AG04450 (cell line): Measurements from ENCODE around the gene FSTL4. TPM values are rescaled to one million over a fixed set of nuclear protein-coding genes. Genes with fewer than 3 reads are reported as not detected.

Experiments used
- CTCF ChIA-PET: fragments of 300-600, 350-600 bp; formaldehyde crosslinking; extraction: SDS; loops from one replicate; lab custom pipeline; 2022; ENCODE audit warnings: antibody characterized with exemption, inconsistent platforms; lab: Charles Lee
- POLR2A ChIA-PET: fragments of 350-600 bp; formaldehyde crosslinking; extraction: SDS; loops from one replicate; lab custom pipeline; 2021; ENCODE audit warnings: antibody characterized with exemption, inconsistent platforms; lab: Yijun Ruan, JAX
- DNase-seq: peaks from one replicate; pipeline ENCODE4 v3.0.0-alpha.2; 2011; ENCODE audit warnings: low read depth, low spot score
- H3K27ac ChIP-seq: one replicate; pipeline ENCODE4 v1.5.1; 2012; ENCODE audit warnings: low read depth, low read length, control low read depth
- H3K27me3 ChIP-seq: one replicate; pipeline ENCODE4 v1.6.0; 2012; ENCODE audit warnings: low read length; ENCODE audit not compliant: control insufficient read depth, insufficient read depth
- H3K4me3 ChIP-seq: 2 replicates; pipeline ENCODE4 v1.5.1; 2011; ENCODE audit warnings: mild to moderate bottlenecking, low read depth, low read length, control low read depth
- H3K9me3 ChIP-seq: 2 replicates; pipeline ENCODE4 v1.5.1; 2012; ENCODE audit warnings: low read length; ENCODE audit not compliant: control insufficient read depth, insufficient read depth
- polyA plus RNA-seq: library from polyadenylated mRNA; depleted of rRNA; stranded (reverse); fragments of >200 nt; gene quantifications from 2 replicates; pipeline ENCODE4 v1.2.3, GENCODE V29; 2011
- TF ChIP-seq, protein P1 (sequence below): IDR thresholded peaks from 2 replicates; pipeline ENCODE4 v1.5.1; 2011; ENCODE audit warnings: low read depth, low read length, control low read depth, inconsistent platforms

FSTL4 gene
- polyA plus RNA-seq, 1 experiment: 0.11 TPM

DNA sequence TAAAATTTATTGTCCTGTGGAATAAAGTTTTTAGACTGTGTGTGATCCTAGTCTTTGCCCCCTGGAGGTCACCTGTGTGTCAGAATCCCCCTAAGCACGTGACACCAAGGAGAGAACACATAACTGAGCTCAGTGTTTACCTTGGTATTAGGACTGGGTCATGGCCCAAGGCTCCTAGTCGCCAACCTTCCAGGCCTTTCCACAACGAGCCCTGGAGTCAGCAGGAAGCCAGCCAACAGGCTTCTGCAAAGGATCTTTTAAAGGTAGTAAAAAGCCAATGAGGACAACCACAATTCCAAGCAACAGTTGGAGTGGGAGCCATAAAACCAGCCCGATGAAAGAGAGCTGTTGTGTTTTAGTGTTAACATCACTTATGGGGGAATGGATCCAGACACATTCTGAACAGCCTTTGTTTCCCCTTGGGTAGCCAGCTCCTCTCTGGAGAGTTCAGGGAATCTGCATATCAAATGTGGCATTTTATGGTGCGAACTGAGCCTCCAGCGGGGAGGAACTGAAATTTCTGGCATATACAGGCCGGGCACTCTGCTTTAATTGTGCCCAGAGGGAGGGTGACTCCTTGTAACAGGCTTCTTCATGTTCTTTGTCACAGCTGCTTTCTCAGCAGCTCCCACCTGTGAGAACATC is 239.9 kb downstream of the FSTL4 start:
- Histone ChIP-seq H3K4me3 (no peak overlapping the region), H3K27ac (no peak overlapping the region), H3K9me3 (peaks cover 7% of the 10 kb centered on the region), H3K27me3 (peaks cover 8% of the 10 kb centered on the region)
- ChIA-PET POLR2A (no interaction called here), CTCF (no interaction called here)
- TF ChIP-seq, protein P1, sequence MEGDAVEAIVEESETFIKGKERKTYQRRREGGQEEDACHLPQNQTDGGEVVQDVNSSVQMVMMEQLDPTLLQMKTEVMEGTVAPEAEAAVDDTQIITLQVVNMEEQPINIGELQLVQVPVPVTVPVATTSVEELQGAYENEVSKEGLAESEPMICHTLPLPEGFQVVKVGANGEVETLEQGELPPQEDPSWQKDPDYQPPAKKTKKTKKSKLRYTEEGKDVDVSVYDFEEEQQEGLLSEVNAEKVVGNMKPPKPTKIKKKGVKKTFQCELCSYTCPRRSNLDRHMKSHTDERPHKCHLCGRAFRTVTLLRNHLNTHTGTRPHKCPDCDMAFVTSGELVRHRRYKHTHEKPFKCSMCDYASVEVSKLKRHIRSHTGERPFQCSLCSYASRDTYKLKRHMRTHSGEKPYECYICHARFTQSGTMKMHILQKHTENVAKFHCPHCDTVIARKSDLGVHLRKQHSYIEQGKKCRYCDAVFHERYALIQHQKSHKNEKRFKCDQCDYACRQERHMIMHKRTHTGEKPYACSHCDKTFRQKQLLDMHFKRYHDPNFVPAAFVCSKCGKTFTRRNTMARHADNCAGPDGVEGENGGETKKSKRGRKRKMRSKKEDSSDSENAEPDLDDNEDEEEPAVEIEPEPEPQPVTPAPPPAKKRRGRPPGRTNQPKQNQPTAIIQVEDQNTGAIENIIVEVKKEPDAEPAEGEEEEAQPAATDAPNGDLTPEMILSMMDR: no peak
- no peak for DNase-seq

DNA sequence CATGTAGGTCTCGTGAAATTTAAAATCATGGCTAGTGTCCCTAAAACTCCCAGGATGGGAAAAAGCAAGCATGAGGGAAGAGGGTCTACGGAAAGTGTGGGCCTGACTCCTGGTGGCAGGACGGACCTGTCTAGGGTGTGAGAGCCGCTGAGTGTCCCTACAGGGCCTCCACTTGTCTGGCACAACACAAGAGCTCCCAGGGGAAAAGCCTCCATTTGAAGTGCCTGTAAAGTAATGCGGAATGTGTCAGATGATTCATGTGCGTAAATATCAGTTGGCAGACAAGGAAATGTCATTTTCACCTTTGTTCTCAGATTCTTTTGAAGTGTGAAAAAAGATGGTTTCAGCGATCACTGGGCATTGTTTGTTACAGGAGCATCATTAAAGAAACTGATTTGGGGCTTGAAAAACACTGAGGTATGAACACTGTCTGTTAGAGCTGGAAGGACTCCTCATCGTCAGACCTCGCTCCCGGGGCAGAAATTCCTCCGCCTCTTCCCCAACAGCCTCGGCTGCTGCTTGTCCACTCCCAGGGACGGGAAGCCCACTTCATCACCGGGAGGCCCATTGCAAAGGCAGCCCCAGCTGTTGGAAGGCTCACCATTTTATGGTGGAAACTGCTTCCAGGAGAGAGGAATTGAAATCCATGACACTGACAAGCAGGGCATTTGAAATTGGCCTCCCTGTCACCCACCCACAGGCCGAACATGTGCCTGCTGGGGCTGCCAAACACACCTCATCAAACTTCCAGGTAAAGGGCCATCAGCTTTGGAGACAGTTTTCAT is 240.8 kb downstream of the FSTL4 start:
- Histone ChIP-seq H3K27ac (no peak overlapping the region), H3K9me3 (no peaks in the 10 kb centered on the region; the same call in 1 of the 2 replicates), H3K4me3 (no peak overlapping the region), H3K27me3 (peaks cover 8% of the 10 kb centered on the region)
- ChIA-PET POLR2A (no interaction called here), CTCF (no interaction called here)
- TF ChIP-seq, protein P1: no peak
- no peak for DNase-seq

DNA sequence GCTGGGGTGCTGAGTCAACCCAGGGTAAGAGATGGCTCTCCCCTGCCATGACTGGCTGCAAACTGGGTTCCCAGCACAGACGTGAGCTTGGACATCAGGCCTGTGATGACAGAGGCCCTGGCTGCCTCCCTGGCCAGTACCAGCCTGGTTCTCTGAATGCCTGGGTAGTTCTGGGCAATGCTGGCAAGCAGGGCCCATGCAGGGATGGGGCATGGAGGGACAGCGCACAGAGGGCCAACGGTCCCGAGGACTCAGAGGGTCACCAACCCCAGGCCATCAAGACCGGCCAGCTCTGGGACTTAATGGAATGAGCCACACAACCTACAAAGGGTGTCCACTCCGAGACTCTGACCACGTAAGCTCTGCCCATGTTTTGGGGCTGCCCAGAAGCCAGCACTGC is 241.4 kb downstream of the FSTL4 start:
- ChIA-PET CTCF (no interaction called here), POLR2A (no interaction called here)
- H3K4me3 ChIP-seq: no peak overlapping the region
- H3K27ac ChIP-seq: no peak overlapping the region
- H3K9me3 ChIP-seq: no peaks in the 10 kb centered on the region; the same call in 1 of the 2 replicates
- DNase-seq: no peak
- H3K27me3 ChIP-seq: peaks cover 8% of the 10 kb centered on the region
- TF ChIP-seq, protein P1: no peak

DNA sequence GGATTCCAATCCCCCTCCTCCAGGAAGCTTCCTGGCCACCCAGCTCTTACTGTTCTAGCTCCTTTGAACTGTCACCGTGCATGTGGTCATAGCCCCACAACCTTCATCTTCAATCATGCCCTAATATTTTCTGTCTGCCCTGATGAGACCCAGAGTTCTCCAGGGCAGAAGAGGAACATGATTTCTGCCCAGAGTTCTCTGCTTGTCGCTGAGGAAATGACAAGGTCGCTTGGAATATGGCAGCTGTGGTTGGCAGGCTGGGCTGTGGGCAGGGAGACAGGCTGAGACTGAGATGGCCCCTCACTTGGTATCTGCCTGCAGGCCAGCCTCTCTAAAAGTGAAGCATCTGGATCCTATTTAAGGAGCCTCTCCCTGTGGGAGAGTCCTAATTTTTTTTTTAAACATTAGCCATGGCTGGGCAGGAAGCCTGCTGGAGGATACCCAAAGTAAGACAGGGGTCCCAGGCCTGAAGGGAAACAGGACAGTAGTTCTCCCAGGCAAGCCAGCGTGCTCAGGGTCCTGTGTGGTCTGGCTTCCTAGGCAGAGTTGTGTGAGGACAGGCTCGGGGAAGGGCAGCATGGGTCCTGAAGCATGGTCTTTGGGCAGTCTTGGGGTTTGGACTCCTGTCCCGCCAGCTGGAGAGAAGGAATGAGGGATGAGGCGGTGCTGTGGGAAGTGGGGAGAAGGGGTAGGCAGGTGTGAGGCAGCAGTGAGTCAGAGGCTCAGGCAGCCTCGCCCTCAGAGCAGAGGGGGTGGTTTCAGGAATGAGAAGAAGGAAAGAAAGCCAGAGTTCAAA is 242.1 kb downstream of the FSTL4 start:
- TF ChIP-seq, protein P1: no peak
- peaks cover 8% of the 10 kb centered on the region for H3K27me3 ChIP-seq
- H3K4me3 ChIP-seq: no peak overlapping the region
- DNase-seq: no peak
- no peaks in the 10 kb centered on the region; the same call in 1 of the 2 replicates for H3K9me3 ChIP-seq
- ChIA-PET POLR2A (no interaction called here), CTCF (no interaction called here)
- no peak overlapping the region for H3K27ac ChIP-seq
